ENCODE data around the gene ZNF385A.

The ZNF385A gene

DNA sequence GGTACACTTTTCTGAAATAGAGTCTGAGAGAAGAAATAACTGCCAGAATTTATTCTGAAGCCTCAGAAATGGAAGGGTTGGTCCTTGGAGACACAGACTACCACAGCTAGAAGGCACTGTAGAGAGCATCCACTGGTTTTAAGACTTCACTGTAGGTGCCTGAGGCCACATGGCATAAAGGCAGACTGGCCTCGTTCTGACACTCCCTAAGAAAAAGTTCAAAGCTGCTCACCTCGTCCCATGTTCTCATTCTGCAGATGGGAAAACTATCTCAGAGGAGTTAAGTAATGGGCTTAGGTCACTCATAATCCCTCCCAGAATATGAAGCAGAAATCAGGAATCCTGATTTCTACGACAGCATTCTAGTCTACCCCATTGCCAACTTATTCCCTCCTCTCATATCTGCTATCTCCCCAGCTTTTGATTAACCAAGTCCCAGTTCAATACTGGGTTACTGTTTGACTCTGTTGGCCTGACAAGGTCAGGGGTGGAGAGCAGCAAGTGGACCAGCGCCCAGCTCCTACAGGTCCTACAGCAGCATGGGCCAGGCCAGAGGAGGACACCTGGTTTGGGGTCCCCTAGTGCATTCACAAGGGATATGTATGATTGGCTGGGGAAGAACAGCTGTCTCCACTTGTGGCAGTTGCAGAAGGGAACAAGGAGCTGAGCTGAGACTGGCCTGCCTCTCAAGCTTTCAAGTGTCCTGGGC, 30.8 kb upstream of the ZNF385A start:
- DNase-seq (ENCODE audit: low spot score): no peak

DNA sequence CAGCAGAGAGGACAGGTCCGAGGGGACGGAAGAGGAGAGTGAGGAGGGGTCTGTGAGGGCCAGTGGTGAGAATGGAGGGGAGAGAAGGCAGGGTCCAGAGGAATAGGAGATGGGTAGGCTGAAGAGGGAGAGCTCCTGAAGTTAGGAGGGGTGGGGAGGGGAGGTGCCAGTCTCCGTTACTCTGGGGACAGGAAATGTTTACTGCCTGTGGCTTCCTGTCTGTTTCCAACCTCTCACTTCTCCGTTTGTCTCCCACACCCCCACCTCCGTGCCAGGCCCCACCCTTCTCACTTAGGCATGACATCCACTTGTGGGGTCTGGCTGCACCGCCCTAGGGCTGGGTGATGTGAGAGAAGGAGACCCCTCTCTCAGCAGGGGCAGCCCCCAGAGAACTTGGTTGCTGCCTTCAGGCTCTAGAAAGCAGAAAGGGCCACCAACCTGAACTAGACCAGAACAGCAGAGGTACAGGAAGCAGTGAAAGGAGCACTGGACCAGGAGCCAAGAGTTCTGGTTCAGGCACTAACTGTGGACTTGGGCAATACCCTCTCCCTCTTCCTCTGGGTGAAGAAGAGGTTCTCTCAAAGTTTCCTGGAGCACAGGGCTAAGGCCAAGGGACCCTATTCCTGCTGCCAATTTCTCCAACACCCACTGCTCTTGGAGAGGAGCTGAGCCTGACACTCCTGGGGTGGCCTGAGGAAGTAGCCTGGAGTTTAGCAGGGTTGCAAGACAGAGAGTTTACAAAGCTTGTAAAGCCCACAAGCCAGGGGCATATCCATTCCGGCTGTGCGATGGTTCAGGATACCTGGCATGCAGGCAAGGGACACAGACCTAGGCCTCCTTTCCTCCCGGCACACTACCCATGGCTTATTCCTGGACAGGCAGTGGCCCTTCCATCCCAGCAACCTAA, 29.0 kb upstream of the ZNF385A start:
- DNase-seq (ENCODE audit: low spot score): no peak

DNA sequence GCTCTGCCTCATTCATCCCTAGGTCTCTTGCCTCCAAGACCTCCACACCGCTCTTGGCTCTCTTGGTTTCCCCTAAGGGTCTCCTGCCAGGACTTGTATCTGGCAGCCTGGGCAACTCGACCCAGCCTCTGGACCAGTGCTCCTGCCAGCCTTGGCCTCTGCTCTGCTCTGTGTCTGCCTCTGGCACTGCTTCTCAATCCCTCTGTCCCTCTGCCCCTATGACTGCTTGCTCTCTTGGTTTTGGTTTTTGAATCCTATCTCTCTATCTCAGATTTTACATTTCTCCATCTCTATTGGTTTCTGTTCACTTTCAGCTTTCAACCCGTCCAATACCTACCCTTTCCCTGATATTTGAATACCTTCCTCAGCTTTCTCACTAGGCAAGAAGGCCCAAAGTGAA, 28.3 kb upstream of the ZNF385A start:
- no peak for DNase-seq (ENCODE audit: low spot score)

DNA sequence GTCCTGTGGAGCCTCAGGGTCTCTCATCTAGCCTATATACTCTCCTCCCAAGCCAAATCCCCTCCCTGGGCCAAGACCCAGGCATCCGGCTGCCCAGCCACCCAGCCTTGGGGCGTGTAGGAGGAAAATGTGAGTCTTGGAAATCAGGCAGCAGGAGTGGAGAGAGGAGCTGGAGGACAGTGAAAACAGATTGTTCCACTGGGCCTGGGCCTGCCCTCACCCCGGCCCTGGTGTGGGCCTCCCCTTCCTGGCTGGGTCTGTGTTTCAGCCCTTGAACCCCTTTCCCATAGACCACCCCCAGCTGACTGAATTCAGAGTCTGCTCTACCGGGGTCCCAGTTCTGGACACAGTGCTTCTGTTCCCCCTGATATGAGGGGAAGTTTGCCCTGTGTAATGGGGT, 27.8 kb upstream of the ZNF385A start:
- DNase-seq (ENCODE audit: low spot score): no peak

DNA sequence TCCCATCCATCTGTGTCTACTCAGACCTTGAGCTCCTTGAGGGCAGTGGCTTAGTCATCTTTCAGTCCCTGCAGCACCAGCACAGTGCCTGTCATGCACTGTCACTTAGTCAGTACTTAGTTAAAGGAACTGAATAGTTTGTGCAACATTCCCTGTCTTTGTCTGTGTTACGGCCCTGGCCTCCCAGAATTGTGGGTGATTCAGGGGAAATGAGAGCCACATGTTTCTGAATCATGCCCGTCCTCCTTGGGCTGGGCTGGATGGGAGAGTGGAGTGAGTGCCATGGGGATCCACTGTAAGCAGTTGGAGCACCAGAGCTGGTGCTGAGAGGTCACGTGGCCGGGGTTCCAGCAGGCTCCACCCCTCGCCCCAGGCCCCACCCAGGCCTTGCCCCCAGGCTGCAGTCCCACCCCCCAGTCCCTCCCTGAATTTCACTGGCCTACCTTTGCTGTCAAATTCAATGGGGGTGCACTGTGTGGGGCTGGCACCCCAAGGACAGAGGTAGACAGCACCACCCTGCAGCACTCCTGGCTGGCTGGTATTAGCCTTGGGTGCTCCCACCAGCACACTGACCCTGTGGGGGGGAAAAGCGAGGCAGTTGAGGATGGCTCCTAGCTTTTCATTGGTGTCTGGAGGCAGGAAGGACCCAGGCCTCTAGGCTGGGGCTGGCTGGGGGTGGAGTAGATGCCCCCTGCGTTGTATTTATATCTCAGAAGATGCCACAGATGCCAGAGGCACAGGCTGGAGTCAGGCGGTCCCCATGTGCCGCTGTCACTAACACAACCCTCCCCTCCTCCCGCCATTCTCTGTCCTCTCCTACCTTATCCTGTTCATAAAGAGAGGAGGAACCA, 27.1 kb upstream of the ZNF385A start:
- DNase-seq (ENCODE audit: low spot score): no peak

DNA sequence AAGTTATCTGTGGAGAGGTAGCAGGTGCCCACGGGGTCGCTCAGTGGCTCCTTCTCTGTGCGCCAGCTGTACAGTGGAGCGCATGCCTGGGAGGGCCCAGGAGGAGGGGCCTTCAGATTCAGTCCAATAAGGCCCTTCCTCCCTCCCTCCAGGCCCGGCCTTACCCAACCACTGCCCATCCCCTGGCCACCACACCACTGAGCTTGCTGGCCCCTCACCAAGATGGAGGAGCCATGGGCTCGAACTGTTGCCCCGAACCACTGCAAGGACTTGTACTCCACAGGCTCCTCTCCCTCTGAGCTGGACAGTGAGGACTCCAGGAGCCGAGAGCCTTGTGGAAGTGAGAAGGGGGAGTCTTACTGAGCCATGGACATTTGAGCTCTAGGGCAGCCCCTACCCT, 24.7 kb upstream of the ZNF385A start:
- no peak for DNase-seq (ENCODE audit: low spot score)

DNA sequence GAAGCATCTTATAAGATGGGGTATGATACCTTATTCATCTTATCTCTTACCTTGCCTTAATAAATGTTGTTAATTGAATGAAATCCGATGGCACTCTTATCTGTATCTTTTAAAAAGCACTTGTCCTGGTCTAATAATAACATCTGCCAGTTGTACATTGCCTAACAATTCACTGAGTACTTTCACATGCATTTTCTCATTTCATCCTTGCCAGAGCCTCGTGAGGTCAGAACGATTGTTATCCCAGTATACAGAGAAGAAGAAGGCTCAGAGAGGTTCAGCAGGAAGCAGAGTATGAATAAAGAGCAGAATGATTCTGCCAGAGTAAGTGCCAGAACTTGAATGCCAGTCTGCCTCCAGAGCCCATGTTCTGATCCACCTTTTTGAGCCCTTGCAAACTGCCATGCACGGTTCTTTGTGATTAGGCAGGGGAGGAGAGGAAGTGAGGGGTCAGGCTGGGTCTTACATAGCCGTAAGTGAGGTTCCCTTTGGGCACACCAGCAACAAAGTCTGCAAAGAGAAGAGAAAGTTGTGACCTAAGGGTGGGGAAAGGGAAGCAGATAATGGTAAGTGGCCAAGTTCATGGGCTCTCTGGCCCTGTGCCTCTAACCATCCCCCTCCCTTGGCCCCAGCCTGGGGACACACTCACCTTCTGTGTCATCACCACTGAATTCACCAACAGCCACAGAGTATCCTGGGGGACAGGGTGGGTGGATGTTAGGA, 22.8 kb upstream of the ZNF385A start:
- DNase-seq (ENCODE audit: low spot score): no peak

DNA sequence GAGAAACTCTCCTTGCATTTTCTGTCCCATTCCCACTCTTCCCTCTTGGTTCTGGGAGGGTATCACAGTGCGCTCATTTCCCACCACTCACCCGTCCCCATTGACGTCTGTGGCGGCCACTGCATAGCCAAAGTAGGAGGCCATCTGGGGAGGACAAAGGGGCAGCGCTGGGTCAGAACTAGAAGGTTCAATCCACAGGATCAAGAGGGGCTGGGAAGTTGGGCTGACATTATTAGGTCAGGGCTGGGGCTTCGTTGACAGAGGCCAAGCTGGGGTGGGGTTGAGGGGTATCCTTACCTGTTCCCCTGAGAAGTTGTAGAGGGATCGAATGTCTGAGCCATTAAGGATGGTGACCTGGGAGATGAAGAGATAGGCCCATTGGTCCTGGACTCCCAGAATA, 21.0 kb upstream of the ZNF385A start:
- DNase-seq (ENCODE audit: low spot score): no peak

DNA sequence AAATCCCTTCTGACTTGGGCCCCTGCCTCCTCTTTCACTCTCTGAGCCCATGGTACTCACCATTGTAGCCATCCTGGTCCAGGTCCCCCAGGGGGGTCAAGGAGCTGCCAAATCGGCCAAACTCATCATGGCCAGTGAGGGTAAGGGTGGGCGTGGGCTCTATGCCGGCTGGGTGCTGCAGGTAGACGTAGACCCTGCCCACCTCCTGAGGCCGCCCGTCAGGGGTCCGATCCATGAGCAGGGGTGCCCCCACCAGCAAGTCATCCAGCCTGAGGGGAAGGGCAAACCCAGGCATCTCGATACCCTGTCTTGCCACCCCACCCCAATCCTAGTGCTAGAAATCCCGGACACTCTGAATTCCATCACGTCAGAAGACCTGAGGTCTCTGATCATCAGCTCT, 20.6 kb upstream of the ZNF385A start:
- no peak for DNase-seq (ENCODE audit: low spot score)

DNA sequence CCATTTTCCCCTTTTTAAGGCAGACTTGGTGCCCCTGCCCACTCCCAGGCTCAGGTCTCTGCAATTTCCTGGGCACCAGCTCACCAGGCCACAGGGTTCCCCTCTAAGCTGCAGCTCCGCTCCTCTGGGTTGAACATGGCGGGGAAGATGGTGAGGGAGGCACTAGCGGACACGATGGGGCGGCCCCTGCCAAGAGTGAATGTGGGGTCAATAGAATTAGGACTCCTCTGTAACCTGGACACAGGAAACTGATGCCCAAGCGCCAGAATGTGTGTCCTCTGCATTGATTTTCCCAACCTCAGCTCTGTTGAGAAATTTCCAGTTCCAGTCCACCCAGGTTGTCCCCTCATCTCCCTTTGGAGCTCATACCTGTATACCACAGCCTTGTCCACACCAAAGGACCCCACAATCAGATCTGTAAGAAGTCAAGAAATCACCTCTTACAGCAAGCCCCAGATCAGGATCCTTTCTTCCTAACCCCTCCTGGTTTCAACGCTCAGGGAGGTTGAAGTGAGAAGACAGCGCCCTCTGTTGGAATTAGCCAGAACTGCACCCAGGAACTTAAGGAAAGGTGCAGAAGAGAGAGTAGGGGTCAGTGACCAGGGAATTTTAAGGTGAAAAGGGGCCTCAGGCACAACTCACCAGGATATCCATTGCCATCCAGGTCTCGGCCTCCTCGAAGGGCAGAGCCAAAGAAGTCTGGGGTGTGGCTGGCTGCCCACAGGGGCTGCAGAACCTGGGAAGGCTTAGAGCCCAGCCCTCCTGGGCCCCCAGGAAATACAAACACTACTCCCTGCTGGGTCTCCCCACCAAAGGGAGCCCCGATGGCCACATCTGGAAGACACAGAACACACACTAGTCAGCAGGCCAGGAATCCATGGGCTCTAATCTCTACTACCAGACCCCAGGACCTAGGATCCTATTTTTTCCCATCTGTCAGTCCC, 19.8 kb upstream of the ZNF385A start:
- no peak for DNase-seq (ENCODE audit: low spot score)

DNA sequence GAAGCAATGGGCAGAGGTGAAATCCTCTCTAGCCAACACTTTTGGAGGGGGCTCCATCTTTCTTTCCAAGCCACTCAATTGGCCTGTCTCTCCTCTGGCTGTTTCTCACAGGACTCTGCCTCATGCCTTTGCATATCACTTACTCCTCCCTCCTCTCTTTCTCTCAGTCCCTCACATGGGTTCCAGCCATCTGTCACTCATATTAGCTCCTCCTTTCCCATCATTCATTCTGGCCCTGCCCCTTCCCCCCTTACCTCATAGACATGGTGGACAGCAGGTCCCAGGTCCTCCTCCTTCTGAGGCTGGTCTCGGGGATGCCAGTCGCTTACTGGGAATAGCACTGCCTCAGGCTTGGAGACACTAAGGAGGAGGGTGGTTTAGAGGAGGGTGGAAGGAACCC, 16.6 kb upstream of the ZNF385A start:
- DNase-seq (ENCODE audit: low spot score): no peak

DNA sequence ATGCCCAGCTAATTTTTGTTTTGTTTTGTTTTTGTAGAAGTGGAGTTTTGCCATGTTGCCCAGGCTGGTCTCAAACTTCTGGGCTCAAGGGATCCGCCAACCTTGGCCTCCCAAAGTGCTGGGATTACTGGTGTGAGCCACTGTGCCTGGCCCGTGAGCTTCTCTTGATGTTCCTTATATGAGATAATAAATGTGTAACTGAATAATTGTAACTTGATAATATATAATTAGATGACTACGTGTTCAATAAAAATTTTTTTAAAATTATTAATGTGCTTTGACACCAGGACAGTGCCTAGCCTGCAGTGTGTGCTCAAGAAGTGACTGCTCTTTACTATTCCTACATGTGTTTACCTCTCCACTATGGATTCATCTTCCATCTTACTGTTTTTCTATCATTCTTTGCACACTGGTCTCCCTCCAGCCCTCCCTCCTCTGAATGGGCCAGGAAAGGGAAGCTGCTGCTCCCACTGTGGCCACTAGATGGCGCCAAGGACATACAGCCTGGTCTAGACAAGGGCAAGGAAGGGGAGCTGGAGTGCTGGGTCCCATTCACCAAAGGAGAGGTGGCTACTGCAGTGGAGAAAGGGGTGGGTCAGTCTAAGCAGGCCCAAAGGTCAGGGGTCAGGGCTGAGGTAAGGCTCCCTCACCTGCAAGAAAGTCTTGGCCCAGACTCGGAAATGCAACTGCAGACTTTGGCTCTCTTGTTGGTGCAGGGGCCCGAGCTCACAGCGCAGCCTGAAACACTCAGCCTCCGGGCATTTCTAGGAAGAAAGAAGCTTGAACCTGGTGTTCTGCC, 14.7 kb upstream of the ZNF385A start:
- peak; percentile 92 for DNase-seq (ENCODE audit: low spot score)

DNA sequence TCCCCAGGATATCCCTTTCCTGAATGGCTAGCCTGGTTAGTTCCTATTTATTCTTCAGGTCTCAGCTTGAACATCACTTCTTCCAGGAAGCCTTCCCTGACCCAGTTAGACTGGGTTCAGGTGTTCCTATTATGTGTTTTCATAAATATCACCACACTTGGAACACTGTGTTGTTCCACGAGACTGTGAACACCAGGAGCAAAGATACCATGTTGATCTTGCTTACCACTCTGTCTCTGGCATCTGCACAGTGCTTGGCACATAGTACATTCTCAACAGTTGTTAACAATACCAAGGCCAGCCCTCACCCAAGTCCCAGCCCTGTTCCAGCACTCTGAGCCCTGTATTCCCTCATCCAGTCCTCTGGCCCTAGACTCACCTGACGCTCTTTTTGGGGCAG, 13.7 kb upstream of the ZNF385A start:
- DNase-seq (ENCODE audit: low spot score): no peak

DNA sequence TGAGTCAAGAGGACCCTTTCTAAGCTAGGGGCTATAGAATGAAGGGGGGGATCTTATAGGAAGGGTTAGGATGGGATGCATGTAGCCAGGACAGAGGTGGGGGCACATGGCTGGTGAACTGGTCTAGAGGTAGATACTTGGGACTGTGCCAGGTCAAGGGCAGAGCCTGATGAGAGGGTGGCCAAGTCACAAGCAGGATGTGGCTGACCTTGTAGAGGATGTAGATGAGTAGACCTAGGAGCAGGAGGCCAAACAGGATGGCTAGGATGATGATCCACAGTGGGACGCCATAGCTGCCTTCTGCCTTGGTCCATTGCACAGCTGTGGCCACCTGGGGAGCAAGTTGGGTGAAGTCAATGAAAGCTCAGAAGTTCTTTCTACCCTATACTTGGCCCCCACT, 12.6 kb upstream of the ZNF385A start:
- no peak for DNase-seq (ENCODE audit: low spot score)

DNA sequence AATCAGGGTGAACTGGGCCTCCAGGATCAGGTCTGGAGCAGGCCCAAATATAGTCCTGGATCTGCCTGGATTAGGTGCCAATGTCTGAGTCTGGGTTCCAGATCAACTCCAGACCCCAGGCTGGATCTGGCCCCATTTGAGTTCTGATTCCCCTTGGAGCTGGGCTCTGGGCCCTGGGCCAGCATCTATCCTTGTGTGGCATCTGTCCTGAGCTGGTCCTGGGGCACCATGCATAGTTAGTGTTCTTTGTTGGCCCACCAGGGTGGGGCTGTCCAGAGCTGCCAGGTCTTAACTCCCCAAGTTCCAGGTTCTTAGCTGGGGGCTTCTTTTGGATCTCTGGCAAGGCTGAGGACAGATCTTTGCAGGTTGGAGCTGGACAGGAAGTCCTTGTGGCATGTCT, 11.0 kb upstream of the ZNF385A start:
- DNase-seq (ENCODE audit: low spot score): no peak

DNA sequence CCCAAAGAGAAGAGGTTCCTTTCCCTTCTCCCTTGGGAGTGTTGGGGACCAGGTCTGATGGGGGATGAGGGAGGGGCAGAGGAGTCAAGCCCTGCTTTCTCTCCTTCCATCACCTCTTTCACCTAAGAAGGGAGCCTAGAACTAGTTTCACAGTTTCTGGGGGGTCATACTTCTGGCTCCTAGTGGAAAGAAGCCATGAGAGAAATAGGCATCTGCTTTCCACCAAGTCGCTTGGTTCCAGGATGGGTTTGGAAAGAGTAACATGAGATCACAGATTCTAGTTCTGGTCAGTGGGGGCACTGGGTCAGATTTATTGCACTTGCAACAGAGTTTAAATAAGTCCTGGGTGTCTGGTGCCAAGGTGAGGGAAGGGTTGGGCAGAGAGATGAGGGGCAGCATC, 10.5 kb upstream of the ZNF385A start:
- no peak for DNase-seq (ENCODE audit: low spot score)

DNA sequence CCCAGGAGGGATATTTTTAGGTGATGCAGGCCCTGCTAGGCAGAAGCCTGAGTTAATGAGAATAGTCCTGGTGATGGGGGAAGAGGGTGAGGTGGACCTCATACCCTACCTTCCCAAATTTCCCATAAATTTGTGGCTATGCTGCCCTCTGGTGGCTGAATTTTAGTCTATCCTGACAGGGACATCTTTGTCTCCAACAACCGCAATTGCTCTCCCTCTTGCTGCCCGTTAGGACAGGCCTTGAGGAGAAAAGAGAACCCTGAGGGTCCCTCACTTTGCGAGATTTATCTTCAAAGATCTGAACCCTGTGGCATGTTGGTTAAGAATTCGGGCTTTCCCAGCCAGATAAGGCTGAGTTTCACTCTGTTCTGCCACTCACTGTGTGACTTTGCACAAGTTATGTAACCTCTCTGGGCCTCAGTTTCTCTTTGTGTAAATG, 9.8 kb upstream of the ZNF385A start:
- DNase-seq (ENCODE audit: low spot score): peak; percentile 61

DNA sequence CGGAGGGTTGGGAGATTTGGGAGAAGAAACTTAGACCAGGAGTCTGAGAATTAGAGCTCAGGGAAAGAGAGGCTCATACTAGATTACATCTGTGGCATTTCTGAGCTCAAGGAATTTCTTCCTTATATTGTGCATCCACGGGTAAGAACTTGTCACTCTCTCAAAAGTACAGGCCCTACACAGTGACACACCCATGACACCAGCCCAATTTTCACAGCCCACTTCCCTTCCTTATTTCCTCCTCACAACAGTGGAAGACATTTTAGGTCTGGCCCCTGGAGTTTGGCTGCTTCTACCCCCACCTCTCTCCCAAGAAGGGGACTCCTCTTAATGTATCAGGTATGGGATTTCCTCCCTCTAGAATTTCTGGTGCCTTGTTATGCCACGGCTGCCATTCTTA, 9.2 kb upstream of the ZNF385A start:
- no peak for DNase-seq (ENCODE audit: low spot score)

DNA sequence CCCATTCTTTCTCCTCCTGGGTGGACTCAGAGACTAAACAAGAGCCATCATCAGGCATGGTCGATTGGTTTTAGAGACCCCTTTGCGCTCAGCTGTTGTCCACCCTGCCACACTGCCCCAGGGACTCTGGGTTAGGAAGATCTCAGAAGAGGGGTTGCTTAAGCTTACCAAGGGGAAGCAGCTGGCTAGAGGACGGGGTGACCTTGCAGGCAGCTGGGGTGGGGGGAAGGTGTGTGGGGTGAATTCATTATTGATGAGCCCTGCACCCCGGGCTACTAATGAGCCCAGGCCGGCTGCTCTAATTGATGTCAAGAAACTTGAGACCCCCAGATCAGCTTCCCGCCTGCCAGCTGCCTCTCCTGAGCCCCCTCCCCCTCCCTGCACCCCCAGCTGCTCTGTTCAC, 8.7 kb upstream of the ZNF385A start:
- peak; percentile 58 for DNase-seq (ENCODE audit: low spot score)

All from left forelimb (tissue), 1 donor.